Skeletal muscle cell (primary cell): ENCODE results near the gene AIP.

Experiments
- DNase-seq: peaks from one replicate; pipeline ENCODE4 v3.0.0-alpha.2; 2010; ENCODE audit warnings: low read depth
- H3K4me3 ChIP-seq: 2 replicates; pipeline ENCODE4 v1.5.1; 2011; ENCODE audit warnings: low read depth, mild to moderate bottlenecking, control low read depth, low read length, moderate library complexity

The AIP gene

GRCh38 chr11:67491276-67492068 is 8.6 kb downstream of the AIP start:
- no peak for DNase-seq
- H3K4me3 ChIP-seq, result no peak overlapping the region

- DNase-seq, result no peak
- no peak overlapping the region for H3K4me3 ChIP-seq
Observed at GRCh38 chr11:67492069-67492727, 9.4 kb downstream of the AIP start.

DNA sequence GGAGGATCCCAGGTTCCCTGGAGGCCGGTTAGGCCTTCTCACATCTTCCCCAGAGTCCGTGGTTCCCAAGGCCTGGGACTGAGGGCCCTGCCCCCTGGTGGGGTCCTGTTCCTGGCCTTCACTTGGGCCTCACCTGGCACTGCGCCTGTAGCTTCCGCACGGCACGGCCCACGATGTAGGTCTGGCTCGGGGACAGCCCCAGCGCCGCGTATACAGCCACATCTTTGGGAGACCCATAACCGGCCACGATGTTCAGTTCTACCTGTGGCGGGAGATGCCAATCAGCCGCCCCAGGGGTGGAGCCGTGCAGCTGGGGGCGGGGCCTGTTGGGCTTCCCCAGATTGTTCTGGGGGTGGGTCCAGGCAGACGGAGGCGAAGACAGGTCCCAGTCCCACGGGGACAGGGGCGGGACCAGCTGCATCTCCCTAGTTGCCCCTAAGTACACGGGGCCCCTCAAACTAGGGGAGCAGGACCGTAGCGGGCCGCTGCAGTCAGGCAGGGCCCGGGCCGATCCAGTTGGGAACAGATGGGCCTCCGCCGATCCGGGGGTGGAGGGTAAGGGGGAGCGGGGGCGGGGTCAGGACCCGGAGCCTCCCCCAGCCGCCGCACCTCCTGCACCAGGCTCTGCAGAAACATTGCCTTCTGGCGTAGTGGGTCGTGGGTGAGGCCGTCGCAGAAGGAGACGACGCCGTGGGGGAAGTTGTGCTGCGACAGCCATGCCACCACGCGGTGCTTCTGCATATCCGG is 10.1 kb downstream of the AIP start:
- H3K4me3 ChIP-seq, result no peak overlapping the region
- no peak for DNase-seq

GRCh38 chr11:67493548-67494370 is 10.9 kb downstream of the AIP start:
- DNase-seq, result no peak
- no peak overlapping the region for H3K4me3 ChIP-seq

GRCh38 chr11:67494371-67495233 is 11.8 kb downstream of the AIP start:
- no peak overlapping the region for H3K4me3 ChIP-seq
- no peak for DNase-seq

- H3K4me3 ChIP-seq, result no peak overlapping the region
- DNase-seq, result no peak
Observed at GRCh38 chr11:67495234-67496005, 12.6 kb downstream of the AIP start.

DNA sequence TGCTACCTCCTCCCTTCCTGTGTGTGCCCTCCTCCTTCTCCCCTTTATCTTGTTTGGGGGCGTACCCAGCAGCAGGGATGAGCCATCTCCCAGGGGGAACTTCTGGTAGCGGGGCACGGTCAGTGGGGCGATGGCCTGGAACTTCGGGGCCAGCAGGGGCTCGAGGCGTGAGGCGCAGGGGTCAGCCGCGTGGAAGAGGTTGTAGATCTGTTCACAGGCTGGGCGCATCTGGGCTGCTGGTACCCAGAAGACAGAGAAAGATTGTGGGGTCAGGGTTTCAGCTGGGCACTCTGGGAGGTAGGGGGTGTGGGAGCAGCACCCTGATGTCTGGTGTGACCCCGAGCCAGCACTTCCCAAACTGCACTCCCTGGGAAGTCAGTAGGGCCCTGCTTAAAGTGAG is 13.3 kb downstream of the AIP start:
- no peak overlapping the region for H3K4me3 ChIP-seq
- DNase-seq, result no peak

DNA sequence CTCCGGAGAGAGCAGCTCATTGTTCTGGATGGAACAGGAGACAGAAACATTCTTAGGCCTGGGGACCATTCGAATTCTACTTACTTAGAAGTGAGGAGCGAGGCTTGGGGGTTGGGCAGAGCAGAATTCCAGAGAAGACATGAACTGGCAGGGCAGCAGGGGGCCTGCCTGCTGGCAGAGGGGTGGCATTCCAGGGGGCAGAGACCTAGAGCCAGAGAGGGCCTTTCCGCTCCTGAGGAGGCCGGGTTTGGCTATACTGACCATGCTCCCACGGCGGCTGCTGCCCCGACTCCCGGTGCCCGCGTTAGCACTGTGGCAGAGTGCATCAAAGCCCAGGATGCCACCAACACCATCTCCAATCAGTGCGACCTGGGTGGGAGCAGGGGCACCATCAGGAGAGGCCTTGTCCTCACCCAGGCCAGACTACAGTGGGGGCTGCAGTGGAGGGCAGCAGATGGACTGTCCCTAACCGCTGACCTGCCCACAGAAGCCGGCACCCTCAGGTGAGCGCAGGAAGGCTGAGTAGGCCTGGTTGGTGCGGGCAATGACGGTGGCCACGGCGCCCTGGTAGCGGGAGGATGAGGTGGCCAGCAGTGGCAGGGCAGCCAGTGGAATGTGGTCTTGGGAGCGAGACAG is 14.9 kb downstream of the AIP start:
- DNase-seq, result no peak
- H3K4me3 ChIP-seq, result no peak overlapping the region

DNA sequence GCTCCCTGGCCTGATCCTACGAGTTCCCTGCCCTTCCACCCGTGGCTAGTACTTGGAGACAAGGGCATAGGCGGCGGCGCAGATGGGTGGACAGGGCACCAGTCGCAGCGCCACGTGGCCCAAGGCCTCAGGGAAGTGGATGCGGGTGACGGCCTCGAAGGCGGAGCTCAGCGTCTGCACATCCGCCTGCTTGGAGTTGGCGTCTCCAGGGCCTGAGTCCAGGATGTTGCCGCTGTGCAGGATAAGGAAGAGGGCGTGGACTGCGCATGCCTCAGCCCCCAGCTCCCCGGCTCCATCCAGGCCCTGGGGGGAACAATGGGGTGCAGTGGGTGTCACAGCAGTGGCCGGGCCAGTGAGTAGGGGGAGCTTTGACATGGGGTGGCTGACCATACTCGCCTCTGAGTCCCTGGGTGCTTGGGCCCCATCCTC is 15.7 kb downstream of the AIP start:
- DNase-seq, result no peak
- no peak overlapping the region for H3K4me3 ChIP-seq

- no peak overlapping the region for H3K4me3 ChIP-seq
- DNase-seq, result no peak
Observed at GRCh38 chr11:67499808-67500483, 17.1 kb downstream of the AIP start.

GRCh38 chr11:67500484-67500821 is 17.6 kb downstream of the AIP start:
- DNase-seq, result no peak
- H3K4me3 ChIP-seq, result no peak overlapping the region

DNA sequence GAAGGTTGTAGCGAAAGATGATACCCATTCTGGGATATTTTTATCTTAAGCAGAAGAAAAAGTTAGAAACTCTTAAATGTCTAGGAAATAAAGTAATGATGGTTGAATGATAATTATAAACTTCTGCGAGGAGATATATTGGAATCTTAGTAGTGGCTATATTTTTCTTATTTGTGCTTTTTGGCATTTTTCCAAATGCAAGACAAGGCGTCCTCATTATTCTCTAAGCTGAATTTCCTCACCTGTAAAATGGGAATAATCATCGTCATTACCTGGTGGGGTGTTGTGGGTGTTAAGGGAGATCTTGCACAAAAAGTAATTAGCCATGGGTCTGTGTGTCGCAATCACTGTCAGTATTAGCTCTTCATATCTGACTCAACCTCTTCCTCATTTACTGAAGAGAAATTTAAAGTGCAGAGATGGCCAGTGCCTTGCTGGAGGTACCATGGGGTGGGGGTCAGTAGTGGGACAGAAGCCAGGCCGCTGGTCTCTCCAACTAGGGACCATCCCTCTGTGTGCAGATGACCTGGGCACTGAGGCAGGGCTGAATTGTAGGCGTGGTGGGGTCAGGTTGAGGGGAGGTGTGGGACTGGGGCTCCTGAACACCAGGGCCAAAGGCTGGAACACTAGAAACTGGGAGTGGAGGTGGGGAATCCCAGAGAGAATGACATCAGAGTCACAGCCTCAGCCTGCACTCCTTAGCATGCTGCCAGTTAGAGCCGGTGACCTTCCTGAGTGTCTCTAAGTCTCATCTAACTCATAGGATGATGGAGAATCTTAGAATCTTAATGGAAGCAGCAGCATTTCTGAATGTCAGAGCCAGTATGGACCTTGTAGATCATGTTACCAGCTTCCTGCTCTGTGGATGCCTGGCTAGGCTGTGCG is 18.2 kb downstream of the AIP start:
- no peak overlapping the region for H3K4me3 ChIP-seq
- no peak for DNase-seq

- no peak for DNase-seq
- H3K4me3 ChIP-seq, result no peak overlapping the region
Observed at GRCh38 chr11:67501854-67502253, 19.0 kb downstream of the AIP start.

DNA sequence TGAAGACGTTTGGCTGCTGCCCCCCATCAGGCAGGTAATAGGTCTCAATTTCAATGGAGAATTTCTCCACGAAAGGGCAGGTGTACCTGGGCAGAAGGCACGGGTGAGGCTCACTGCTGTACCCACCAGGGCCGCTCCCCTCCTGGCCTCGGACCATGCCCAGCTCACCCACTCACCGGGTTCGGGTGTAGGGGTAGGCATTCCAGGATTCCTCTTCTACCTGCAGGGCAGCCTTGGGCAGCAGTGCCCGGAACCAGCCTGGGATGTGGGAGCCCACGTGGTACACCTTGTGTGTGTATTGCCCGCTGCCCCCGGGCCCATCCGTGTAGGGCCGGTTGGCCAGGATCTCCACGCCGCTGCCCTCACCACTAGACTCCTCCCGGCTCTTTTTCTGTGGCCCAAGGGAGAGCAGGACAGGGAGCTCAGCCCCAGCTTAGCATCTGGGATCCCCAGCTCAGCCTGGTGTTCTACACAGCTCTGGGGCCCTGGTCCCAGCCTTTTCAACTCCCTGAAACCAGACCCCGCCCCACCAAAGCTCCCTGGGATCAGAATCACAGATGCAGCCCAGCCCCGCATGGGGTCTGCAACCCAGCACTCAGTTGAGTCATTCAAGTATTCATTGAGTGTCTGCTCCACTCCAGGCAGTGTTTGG is 19.6 kb downstream of the AIP start:
- no peak for DNase-seq
- no peak overlapping the region for H3K4me3 ChIP-seq

- peak overlapping the region; percentile 60 for H3K4me3 ChIP-seq
- DNase-seq, result no peak
Observed at GRCh38 chr11:67503119-67504004, 20.5 kb downstream of the AIP start.
